HUES6 (cell line): ENCODE measurements around the gene TULP1.

ENCODE experiments used
- H3K27ac ChIP-seq: 2 replicates; pipeline ENCODE4 v1.7.0; 2013; ENCODE audit warnings: low read depth, mild to moderate bottlenecking, low read length, inconsistent platforms
- H3K27me3 ChIP-seq: 2 replicates; pipeline ENCODE4 v1.6.1; 2013; ENCODE audit warnings: low read length; ENCODE audit not compliant: control insufficient read depth, insufficient read depth
- H3K36me3 ChIP-seq: 2 replicates; pipeline ENCODE4 v1.6.1; 2013; ENCODE audit warnings: low read length; ENCODE audit not compliant: control insufficient read depth, insufficient read depth
- H3K4me1 ChIP-seq: 2 replicates; pipeline ENCODE4 v1.6.1; 2013; ENCODE audit warnings: low read length; ENCODE audit not compliant: control insufficient read depth, insufficient read depth
- H3K4me3 ChIP-seq: 2 replicates; pipeline ENCODE4 v1.5.1; 2013; ENCODE audit warnings: low read depth, low read length
- H3K9ac ChIP-seq: one replicate; pipeline ENCODE4 v1.6.1; 2013; ENCODE audit warnings: mild to moderate bottlenecking, low read length
- H3K9me3 ChIP-seq: 2 replicates; pipeline ENCODE4 v1.6.1; 2013; ENCODE audit warnings: low read depth, low read length; ENCODE audit not compliant: control insufficient read depth, insufficient read depth

TULP1 gene

DNA sequence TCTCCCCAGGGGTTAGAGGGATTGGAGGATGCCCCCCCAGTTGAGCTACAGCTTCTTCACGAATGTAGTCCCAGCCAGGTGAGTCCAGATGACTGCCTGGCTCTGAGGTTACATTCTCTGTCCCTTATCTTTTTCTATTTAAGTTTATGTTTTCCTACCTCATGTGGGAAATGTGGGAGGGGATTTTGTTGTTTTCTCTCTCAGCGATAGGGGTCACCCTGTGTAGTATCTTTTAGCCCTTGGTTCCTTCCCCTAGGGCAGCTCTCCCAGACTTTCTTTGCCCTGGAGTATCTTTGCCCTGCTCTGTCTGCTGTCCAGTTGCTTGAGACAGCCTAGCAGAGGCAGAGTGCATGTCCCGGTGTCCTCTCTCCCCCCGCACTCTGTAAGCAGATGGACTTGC, 54.8 kb downstream of the TULP1 start:
- H3K4me3 ChIP-seq: no peak overlapping the region
- peaks cover 13% of the 10 kb centered on the region for H3K4me1 ChIP-seq
- H3K9ac ChIP-seq: no peak overlapping the region
- H3K27me3 ChIP-seq: peaks cover 5% of the 10 kb centered on the region; the same call in 1 of the 2 replicates
- no peaks in the 10 kb centered on the region for H3K9me3 ChIP-seq
- no peak overlapping the region for H3K27ac ChIP-seq
- H3K36me3 ChIP-seq: peaks cover 45% of the 10 kb centered on the region

DNA sequence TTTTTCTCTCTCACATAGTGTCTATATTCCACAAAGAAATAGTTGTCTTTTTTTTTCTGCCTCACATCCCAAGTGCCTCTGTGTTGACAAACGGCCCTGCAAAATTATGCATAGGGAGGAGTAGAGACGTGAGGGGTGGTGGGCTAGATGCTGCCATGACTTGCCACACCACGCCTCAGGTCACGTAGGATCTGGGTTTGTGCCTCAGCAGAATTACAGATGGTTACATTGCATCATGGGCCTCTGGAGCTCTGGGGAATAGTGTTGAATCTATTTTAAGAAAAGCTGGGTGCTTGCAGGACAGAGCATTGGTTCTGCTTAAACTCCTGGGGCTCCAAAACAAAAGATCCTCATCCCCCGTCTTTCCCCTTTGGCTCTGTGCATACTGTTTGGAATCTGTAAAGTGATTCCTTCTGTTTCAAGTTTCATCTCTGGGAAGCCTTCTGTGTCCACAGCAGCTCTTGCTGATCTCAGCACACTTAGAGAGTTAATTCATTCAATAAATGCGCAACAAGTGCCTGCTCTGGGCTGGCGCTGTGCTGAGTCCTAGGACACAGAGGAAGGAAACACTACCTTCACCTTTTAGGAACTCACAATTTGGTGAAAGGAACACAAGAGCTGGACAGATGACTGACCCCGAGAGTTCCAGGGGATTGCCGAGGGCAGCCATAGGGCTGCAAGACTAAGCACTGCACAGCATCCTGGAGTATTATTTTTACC, 58.1 kb downstream of the TULP1 start:
- Histone ChIP-seq H3K9me3 (no peaks in the 10 kb centered on the region), H3K4me1 (peaks cover 21% of the 10 kb centered on the region), H3K4me3 (no peak overlapping the region), H3K36me3 (peaks cover 28% of the 10 kb centered on the region), H3K27ac (no peak overlapping the region), H3K9ac (no peak overlapping the region), H3K27me3 (peaks cover 12% of the 10 kb centered on the region; the same call in 1 of the 2 replicates)

- H3K9ac ChIP-seq: peak overlapping the region; percentile 71
- peaks cover 12% of the 10 kb centered on the region; the same call in 1 of the 2 replicates for H3K27me3 ChIP-seq
- H3K9me3 ChIP-seq: no peaks in the 10 kb centered on the region
- peaks cover 21% of the 10 kb centered on the region for H3K4me1 ChIP-seq
- H3K4me3 ChIP-seq: peak overlapping the region; percentile 79
- peaks cover 16% of the 10 kb centered on the region for H3K36me3 ChIP-seq
- H3K27ac ChIP-seq: no peak overlapping the region
Observed at GRCh38 chr6:35453236-35453635, 59.5 kb downstream of the TULP1 start.

DNA sequence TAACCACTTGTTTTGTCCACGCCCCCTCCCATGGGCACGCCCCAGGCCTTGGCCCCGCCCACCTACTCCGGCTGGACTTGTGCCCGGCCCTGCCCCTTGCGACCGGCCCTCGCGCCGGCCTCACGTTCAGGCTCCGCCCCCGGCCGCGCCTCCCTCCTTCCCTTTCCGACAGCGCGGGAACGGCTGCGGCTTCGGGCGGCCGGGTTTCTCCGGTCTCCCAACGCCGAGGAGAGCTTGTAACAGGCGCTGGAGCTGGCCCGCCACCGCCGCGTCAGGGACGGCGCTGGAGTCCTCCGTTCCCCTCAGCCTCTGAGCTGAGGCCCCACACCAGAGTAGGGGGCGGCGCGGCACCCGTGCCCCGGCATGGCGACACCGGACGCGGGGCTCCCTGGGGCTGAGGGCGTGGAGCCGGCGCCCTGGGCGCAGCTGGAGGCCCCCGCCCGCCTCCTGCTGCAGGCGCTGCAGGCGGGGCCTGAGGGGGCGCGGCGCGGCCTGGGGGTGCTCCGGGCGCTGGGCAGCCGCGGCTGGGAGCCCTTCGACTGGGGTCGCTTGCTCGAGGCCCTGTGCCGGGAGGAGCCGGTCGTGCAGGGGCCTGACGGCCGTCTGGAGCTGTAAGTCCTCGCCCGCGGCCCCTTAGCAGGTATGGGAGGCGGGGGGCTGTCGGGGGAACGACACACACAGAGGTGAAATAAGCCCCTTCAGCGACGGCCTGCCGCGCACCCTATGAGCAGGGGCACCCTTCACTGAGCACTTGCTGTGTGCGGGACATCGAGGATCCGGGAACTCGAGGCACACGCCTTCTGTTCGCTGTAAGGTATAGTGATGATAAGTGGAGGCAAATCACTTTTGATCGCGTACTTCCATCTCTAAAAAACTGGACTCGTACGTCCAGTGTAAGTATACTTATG, 60.3 kb downstream of the TULP1 start, which contains the start of gene FANCE:
Gene FANCE (plus strand): TSS at position 156 of the 908 bp plus-strand sequence. CDS start 208 bp downstream, at position 364.
- no peaks in the 10 kb centered on the region for H3K9me3 ChIP-seq
- peak within 1 kb of the TSS; percentile 71 for H3K9ac ChIP-seq
- peaks cover 21% of the 10 kb centered on the region for H3K4me1 ChIP-seq
- H3K4me3 ChIP-seq: peak within 1 kb of the TSS; percentile 79
- peaks cover 14% of the 10 kb centered on the region for H3K36me3 ChIP-seq
- H3K27me3 ChIP-seq: peaks cover 12% of the 10 kb centered on the region; the same call in 1 of the 2 replicates
- H3K27ac ChIP-seq: no peak within 1 kb of the TSS

GRCh38 chr6:35451354-35452182, 61.1 kb downstream of the TULP1 start:
- no peak overlapping the region for H3K27ac ChIP-seq
- H3K9ac ChIP-seq: no peak overlapping the region
- peaks cover 21% of the 10 kb centered on the region for H3K4me1 ChIP-seq
- H3K36me3 ChIP-seq: peaks cover 10% of the 10 kb centered on the region
- no peaks in the 10 kb centered on the region for H3K9me3 ChIP-seq
- peak overlapping the region; percentile 79 for H3K4me3 ChIP-seq
- H3K27me3 ChIP-seq: peaks cover 12% of the 10 kb centered on the region; the same call in 1 of the 2 replicates

GRCh38 chr6:35449287-35449881, 63.3 kb downstream of the TULP1 start:
- no peak overlapping the region for H3K27ac ChIP-seq

DNA sequence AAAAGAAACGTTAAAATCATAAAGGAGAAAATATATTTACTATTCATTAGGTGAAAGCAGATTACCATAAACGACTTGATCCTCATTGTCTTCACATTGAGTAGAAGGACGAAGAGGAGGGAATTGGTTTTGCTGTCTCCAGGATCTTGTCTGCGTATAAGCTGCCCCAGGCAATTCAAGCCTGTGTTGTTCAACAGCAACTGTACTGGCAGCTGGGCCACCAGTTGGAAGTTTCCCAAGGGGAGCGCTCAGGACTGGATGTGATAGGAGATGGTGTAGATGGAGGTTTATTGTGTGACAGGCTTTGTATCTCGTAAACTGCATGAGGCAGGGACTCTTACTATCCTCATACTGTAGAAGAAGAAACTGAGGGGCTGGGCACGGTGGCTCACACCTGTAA, 64.5 kb downstream of the TULP1 start:
- Histone ChIP-seq H3K36me3 (no peaks in the 10 kb centered on the region), H3K27ac (no peak overlapping the region), H3K9me3 (no peaks in the 10 kb centered on the region), H3K4me3 (no peak overlapping the region), H3K27me3 (peaks cover 10% of the 10 kb centered on the region; the same call in 1 of the 2 replicates), H3K4me1 (peaks cover 11% of the 10 kb centered on the region), H3K9ac (no peak overlapping the region)

More at GRCh38 chr6:35449287-35449881, 63.3 kb downstream of the TULP1 start:
- Histone ChIP-seq H3K9ac (no peak overlapping the region), H3K4me1 (peaks cover 17% of the 10 kb centered on the region), H3K36me3 (no peaks in the 10 kb centered on the region), H3K27me3 (peaks cover 12% of the 10 kb centered on the region; the same call in 1 of the 2 replicates), H3K9me3 (no peaks in the 10 kb centered on the region), H3K4me3 (no peak overlapping the region)
